Neuronal stem cell (in vitro differentiated cells): ENCODE results near the gene CDK17.

ENCODE experiments used
- DNase-seq: peaks from one replicate; pipeline ENCODE4 v3.0.0-alpha.2; 2013; ENCODE audit warnings: low spot score
- H2AFZ ChIP-seq: one replicate; pipeline ENCODE4 v1.6.1; 2013; ENCODE audit warnings: mild to moderate bottlenecking, low read length, inconsistent platforms
- H2AK5ac ChIP-seq: 2 replicates; pipeline ENCODE4 v1.6.1; 2013; ENCODE audit warnings: low read depth, mild to moderate bottlenecking, inconsistent platforms, low read length, moderate library complexity, mixed read lengths
- H2BK120ac ChIP-seq: 2 replicates; pipeline ENCODE4 v1.6.1; 2013; ENCODE audit warnings: low read depth, mild to moderate bottlenecking, inconsistent platforms, low read length, moderate library complexity, mixed read lengths
- H2BK12ac ChIP-seq: one replicate; pipeline ENCODE4 v1.6.1; 2013; ENCODE audit warnings: low read length, inconsistent platforms
- H2BK15ac ChIP-seq: 2 replicates; pipeline ENCODE4 v1.6.1; 2013; ENCODE audit warnings: mild to moderate bottlenecking, low read length, inconsistent platforms, mixed read lengths
- H2BK5ac ChIP-seq: one replicate; pipeline ENCODE4 v1.6.1; 2013; ENCODE audit warnings: inconsistent platforms, mild to moderate bottlenecking, low read length, moderate library complexity
- H3K14ac ChIP-seq: one replicate; pipeline ENCODE4 v1.6.1; 2013; ENCODE audit warnings: low read length, inconsistent platforms
- H3K18ac ChIP-seq: 2 replicates; pipeline ENCODE4 v1.6.1; 2013; ENCODE audit warnings: low read length, inconsistent platforms
- H3K23ac ChIP-seq: 2 replicates; pipeline ENCODE4 v1.6.1; 2013; ENCODE audit warnings: low read depth, mild to moderate bottlenecking, mixed read lengths, low read length, inconsistent platforms; ENCODE audit not compliant: poor library complexity
- H3K27ac ChIP-seq: replicated peaks from 3 replicates; pipeline ENCODE4 v1.5.1; 2013; ENCODE audit warnings: low read length, inconsistent platforms
- H3K27me3 ChIP-seq, 3 experiments: 2 replicates each; pipeline ENCODE4 v1.6.1; 2013; ENCODE audit warnings: low read length in 3 of 3, mild to moderate bottlenecking in 2 of 3, inconsistent platforms in 1 of 3, low read depth in 1 of 3, mixed read lengths in 1 of 3, moderate library complexity in 1 of 3; ENCODE audit not compliant: control insufficient read depth in 3 of 3, insufficient read depth in 3 of 3
- H3K36me3 ChIP-seq, 2 donors: replicated peaks in 1 of 2; 2 replicates each; pipeline ENCODE4 v1.6.1; 2013; ENCODE audit warnings: low read length in 2 of 2; ENCODE audit not compliant: control insufficient read depth in 2 of 2, insufficient read depth in 2 of 2
- H3K4ac ChIP-seq: 2 replicates; pipeline ENCODE4 v1.6.1; 2013; ENCODE audit warnings: inconsistent platforms, mild to moderate bottlenecking, low read length, moderate library complexity
- H3K4me1 ChIP-seq, 2 donors: 1 replicate in 1 of 2; 2 replicates in 1 of 2; pipeline ENCODE4 v1.6.1; 2013; ENCODE audit warnings: low read length in 2 of 2, low read depth in 1 of 2; ENCODE audit not compliant: control insufficient read depth in 2 of 2, insufficient read depth in 1 of 2
- H3K4me2 ChIP-seq: one replicate; pipeline ENCODE4 v1.6.1; 2013; ENCODE audit warnings: mild to moderate bottlenecking, low read length, inconsistent platforms; ENCODE audit not compliant: insufficient read depth, poor library complexity, severe bottlenecking
- H3K4me3 ChIP-seq, 2 donors: 2 replicates each; pipeline ENCODE4 v1.5.1; 2013; ENCODE audit warnings: low read length in 2 of 2, mild to moderate bottlenecking in 2 of 2, inconsistent platforms in 1 of 2, moderate library complexity in 1 of 2
- H3K79me1 ChIP-seq: one replicate; pipeline ENCODE4 v1.6.1; 2013; ENCODE audit warnings: low read depth, mild to moderate bottlenecking, inconsistent platforms, low read length, moderate library complexity
- H3K9ac ChIP-seq: one replicate; pipeline ENCODE4 v1.6.1; 2013; ENCODE audit warnings: mild to moderate bottlenecking, low read depth, low read length, inconsistent platforms; ENCODE audit not compliant: poor library complexity
- H3K9me3 ChIP-seq, 2 donors: replicated peaks in 1 of 2; 2 replicates each; pipeline versions ENCODE3 to v1.6.1; 2013; ENCODE audit warnings: low read length in 2 of 2, mild to moderate bottlenecking in 2 of 2, inconsistent platforms in 1 of 2, low read depth in 1 of 2, mixed read lengths in 1 of 2, moderate library complexity in 1 of 2; ENCODE audit not compliant: control insufficient read depth in 2 of 2, insufficient read depth in 1 of 2
- H4K8ac ChIP-seq: one replicate; pipeline ENCODE4 v1.6.1; 2013; ENCODE audit warnings: low read depth, mild to moderate bottlenecking, inconsistent platforms, low read length, moderate library complexity
- H4K91ac ChIP-seq: one replicate; pipeline ENCODE4 v1.6.1; 2013; ENCODE audit warnings: low read length, low read depth, mild to moderate bottlenecking, inconsistent platforms; ENCODE audit not compliant: poor library complexity
- WGBS, 2 donors: extraction: QIAGEN DNeasy Blood & Tissue Kit; methylation state at CpG; one replicate each; pipeline ENCODE4 v1.1.7; 2013; ENCODE audit warnings: missing lambda C conversion rate in 2 of 2, mixed read lengths in 1 of 2; ENCODE audit not compliant: insufficient read length in 2 of 2, insufficient replicate concordance in 1 of 2; ENCODE audit errors: extremely low coverage in 2 of 2; 5-methylcytosine and 5-hydroxymethylcytosine counted together

Gene CDK17

GRCh38 chr12:96238336-96239047, 161.7 kb downstream of the CDK17 start:
- Histone ChIP-seq H3K9me3 (no peaks in the 10 kb centered on the region), H2AK5ac (no peak overlapping the region), H3K14ac (peak overlapping the region; percentile 72), H3K36me3 (no peaks in the 10 kb centered on the region), H3K79me1 (no peaks in the 10 kb centered on the region), H3K4me2 (no peak overlapping the region), H4K8ac (no peak overlapping the region), H3K27ac (no peak overlapping the region), H3K4me3 (no peak overlapping the region), H3K18ac (no peak overlapping the region), H2BK5ac (no peak overlapping the region), H3K27me3 (no peaks in the 10 kb centered on the region), H4K91ac (no peak overlapping the region), H3K23ac (peak overlapping the region; percentile 25), H2BK120ac (no peak overlapping the region), H3K4ac (no peak overlapping the region), H3K4me1 (peaks cover 3 to 13% of the 10 kb centered on the region in 2 donors), H2BK12ac (no peak overlapping the region), H3K9ac (no peak overlapping the region), H2AFZ (no peak overlapping the region), H2BK15ac (no peak overlapping the region)
- no peak for DNase-seq
- WGBS, 2 donors: no CpG with 5 or more reads among the region's 13 CpGs

- Histone ChIP-seq H2BK120ac (no peak overlapping the region), H4K91ac (no peak overlapping the region), H3K4me1 (peaks cover 5 to 13% of the 10 kb centered on the region in 2 donors), H4K8ac (no peak overlapping the region), H3K27me3 (no peaks in the 10 kb centered on the region), H2BK5ac (no peak overlapping the region), H3K9ac (no peak overlapping the region), H3K27ac (no peak overlapping the region), H3K9me3 (no peaks in the 10 kb centered on the region), H2BK12ac (no peak overlapping the region), H3K4me2 (no peak overlapping the region), H2AK5ac (no peak overlapping the region), H3K23ac (no peak overlapping the region), H2AFZ (no peak overlapping the region), H3K14ac (no peak overlapping the region), H3K36me3 (no peaks in the 10 kb centered on the region), H3K79me1 (no peaks in the 10 kb centered on the region), H3K18ac (peak overlapping the region; percentile 32), H3K4ac (no peak overlapping the region), H2BK15ac (no peak overlapping the region), H3K4me3 (no peak overlapping the region)
- WGBS, 2 donors: no CpG with 5 or more reads among the region's 9 CpGs
- no peak for DNase-seq
These were observed 162.7 kb downstream of the CDK17 start for GRCh38 chr12:96237465-96238077.

- Histone ChIP-seq H2AK5ac (no peak overlapping the region), H2BK15ac (no peak overlapping the region), H3K36me3 (no peaks in the 10 kb centered on the region), H2BK5ac (no peak overlapping the region), H3K23ac (no peak overlapping the region), H3K4me1 (peaks cover 5 to 13% of the 10 kb centered on the region in 2 donors), H3K4me3 (no peak overlapping the region), H3K27ac (no peak overlapping the region), H2BK120ac (no peak overlapping the region), H2AFZ (no peak overlapping the region), H3K18ac (peak overlapping the region; percentile 30), H3K4ac (no peak overlapping the region), H3K9ac (no peak overlapping the region), H4K91ac (no peak overlapping the region), H2BK12ac (no peak overlapping the region), H3K79me1 (no peaks in the 10 kb centered on the region), H3K27me3 (no peaks in the 10 kb centered on the region), H3K9me3 (no peaks in the 10 kb centered on the region), H3K4me2 (no peak overlapping the region), H3K14ac (no peak overlapping the region), H4K8ac (no peak overlapping the region)
- no CpG with 5 or more reads among the region's 7 CpGs for WGBS, 2 donors
- no peak for DNase-seq
These were observed 163.2 kb downstream of the CDK17 start for GRCh38 chr12:96237035-96237434.

DNA sequence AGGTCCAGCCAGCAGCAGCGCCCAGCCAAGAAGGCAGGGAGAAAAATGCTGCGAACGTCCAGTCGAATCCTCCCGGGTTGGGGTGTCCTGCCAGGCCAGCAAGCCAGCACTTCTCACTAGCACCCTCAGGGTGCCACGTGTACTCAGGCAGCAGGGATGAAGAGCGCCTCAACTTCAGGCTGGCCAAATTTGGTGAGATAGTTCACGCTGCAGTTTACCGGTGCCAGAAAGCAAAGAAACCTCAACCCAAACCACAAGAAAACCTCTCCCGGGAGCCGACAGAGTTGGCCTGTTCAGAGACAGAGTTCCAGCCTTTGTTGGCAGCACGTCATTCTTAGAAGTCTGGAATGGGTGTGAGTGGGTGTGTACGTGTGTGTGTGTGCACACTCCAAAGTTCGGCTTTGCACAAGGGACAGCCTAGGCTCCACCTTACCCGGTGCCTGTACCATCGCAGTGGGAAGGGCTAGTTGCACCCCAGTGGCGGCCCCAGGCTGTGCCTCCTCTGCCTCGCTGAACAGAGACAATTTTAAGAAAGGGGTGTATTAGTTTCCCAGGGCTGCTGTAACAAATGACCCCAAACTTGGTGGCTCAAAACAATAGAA, 163.9 kb downstream of the CDK17 start:
- Histone ChIP-seq H3K79me1 (no peaks in the 10 kb centered on the region), H2BK15ac (no peak overlapping the region), H3K27ac (no peak overlapping the region), H3K27me3 (no peaks in the 10 kb centered on the region), H4K8ac (no peak overlapping the region), H2BK120ac (no peak overlapping the region), H3K36me3 (no peaks in the 10 kb centered on the region), H2AK5ac (no peak overlapping the region), H3K4ac (no peak overlapping the region), H3K14ac (peak overlapping the region; percentile 21), H3K9ac (no peak overlapping the region), H3K4me2 (no peak overlapping the region), H3K23ac (no peak overlapping the region), H2BK12ac (no peak overlapping the region), H3K4me1 (peaks cover 5 to 13% of the 10 kb centered on the region in 2 donors), H2BK5ac (no peak overlapping the region), H2AFZ (no peak overlapping the region), H3K4me3 (no peak overlapping the region), H3K9me3 (no peaks in the 10 kb centered on the region), H4K91ac (no peak overlapping the region), H3K18ac (no peak overlapping the region)
- no CpG with 5 or more reads among the region's 18 CpGs for WGBS, 2 donors
- DNase-seq: no peak
